ENCODE results near the gene CDCA4. TPM values are rescaled to one million over a fixed set of nuclear protein-coding genes. Genes with fewer than 3 reads are reported as not detected.

The CDCA4 gene
- total and polyA plus RNA-seq, 10 of the 15 experiments (the other 5 are each of a cell fraction or from before 2014, with no cell fraction given): 10.4 to 64.0 (median 52.1) TPM

DNA sequence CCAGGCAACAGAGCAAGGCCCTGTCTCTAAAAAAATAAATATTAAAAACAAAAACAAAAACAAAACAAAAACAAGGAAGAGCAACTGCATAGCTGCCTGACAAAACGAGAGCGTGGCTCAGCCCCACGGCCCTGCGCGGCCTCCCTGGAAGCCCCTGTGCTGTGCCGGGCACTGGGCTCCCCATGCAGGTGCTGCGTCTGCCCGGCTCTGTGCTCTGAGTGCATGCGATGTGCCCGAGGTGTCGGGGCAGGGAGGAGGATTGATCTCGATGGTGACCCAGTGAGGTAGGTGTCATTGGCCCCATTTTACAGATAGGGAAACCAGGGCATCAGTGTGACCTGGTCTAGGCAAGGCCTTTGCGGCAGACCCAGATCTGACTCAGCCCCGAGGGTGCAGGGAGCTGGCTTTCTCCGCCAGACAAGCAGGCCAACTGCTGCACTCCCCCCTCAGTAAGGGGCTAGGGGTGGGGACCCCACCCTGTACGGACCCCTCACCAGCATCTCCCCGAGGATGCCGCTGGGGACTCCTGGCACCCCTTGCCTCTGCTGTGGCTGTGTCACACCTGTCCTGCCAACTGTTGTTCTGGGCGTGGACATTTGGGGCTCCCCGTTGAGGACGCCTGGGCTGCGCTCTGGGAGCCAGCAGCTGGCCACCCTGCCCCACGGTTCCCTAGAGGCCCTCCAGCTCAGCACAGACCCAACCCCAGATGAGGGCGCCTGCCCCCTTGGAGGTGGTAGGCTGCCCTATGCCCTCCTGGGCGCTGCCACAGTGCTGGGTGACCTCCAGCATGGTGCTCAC is 29.1 kb upstream of the CDCA4 start:
- Histone ChIP-seq H3K9ac (ENCODE audit: control insufficient read depth, insufficient read depth, low read length) (no peak overlapping the region), H2AFZ (ENCODE audit: control insufficient read depth, low read depth, low read length) (no peak overlapping the region), H3K9me3 (replicated peaks; ENCODE audit: control insufficient read depth, insufficient read depth, low read length) (no peaks in the 10 kb centered on the region), H4K20me1 (ENCODE audit: control insufficient read depth, insufficient read depth) (peaks cover 5% of the 10 kb centered on the region; the same call in 1 of the 2 replicates), H3K36me3 (ENCODE audit: control insufficient read depth in 2 of 2, insufficient read depth in 2 of 2, low read length in 1 of 2) (peaks cover 34 to 36% of the 10 kb centered on the region in 2 experiments), H3K4me1 (ENCODE audit: control insufficient read depth, insufficient read depth, low read length) (peaks cover 7% of the 10 kb centered on the region), H3K4me2 (ENCODE audit: control insufficient read depth, insufficient read depth) (no peak overlapping the region), H3K79me2 (ENCODE audit: control insufficient read depth, insufficient read depth, low read length) (peaks cover 1% of the 10 kb centered on the region), H3K27ac (ENCODE audit: control insufficient read depth, insufficient read depth) (no peak overlapping the region), H3K27me3 (replicated peaks in 1 of 2; ENCODE audit: control insufficient read depth in 2 of 2, insufficient read depth in 2 of 2, low read length in 1 of 2) (no peaks in the 10 kb centered on the region), H3K4me3 (no peak overlapping the region)
- SMC1A ChIA-PET (ENCODE audit: uncharacterized antibody, unreplicated experiment): no interaction called here
- in situ Hi-C loops (cut with MboI): loop anchor here (5.0 to 10.0 kb wide), 2 partner anchors 68 to 155 kb away; no protein-coding TSS in a partner anchor
- CTCF ChIA-PET: no interaction called here
- WGBS (ENCODE audit: insufficient coverage, insufficient replicate concordance, low lambda C conversion rate, missing lambda C conversion rate): 93% methylated on average over 25 of the region's 25 CpGs
- DNase-seq (ENCODE audit: low read depth, low spot score) (no peak), FAIRE-seq (no peak), ATAC-seq (no peak)
- BruUV-seq (replicated peaks): no TSS peak
- POLR2A ChIA-PET: interaction anchor here (0.5 to 0.8 kb wide), 2 partner anchors 12 to 13 kb away, joined by 3 read pairs; no protein-coding TSS in a partner anchor
- TF ChIP-seq ZNF622 (IDR thresholded peaks at IDR 0.05) (no peak), FOXM1 (IDR thresholded peaks at IDR 0.05; ENCODE audit: low read depth, low read length) (no peak), ZSCAN29 (IDR thresholded peaks at IDR 0.05) (no peak), RCOR1 (conservative IDR thresholded peaks at IDR 0.05; ENCODE audit: low read depth, low read length) (no peak), POLR2AphosphoS5 (IDR thresholded peaks at IDR 0.05; ENCODE audit: low read length) (peak; percentile 23; the same call in 1 of the 2 replicates), ATF2 (IDR thresholded peaks at IDR 0.05; ENCODE audit: low read length) (no peak), RUNX3 (IDR thresholded peaks at IDR 0.05; ENCODE audit: low read length) (no peak), PBX3 (IDR thresholded peaks at IDR 0.05; ENCODE audit: insufficient replicate concordance, low read depth, low read length) (no peak), TCF12 (IDR thresholded peaks at IDR 0.05; ENCODE audit: low read depth, low read length) (no peak), PML (IDR thresholded peaks at IDR 0.05; ENCODE audit: low read length) (no peak), EED (IDR thresholded peaks at IDR 0.05; ENCODE audit: low read depth) (no peak), SP1 (IDR thresholded peaks at IDR 0.05; ENCODE audit: low read depth, low read length) (no peak), HDGF (IDR thresholded peaks at IDR 0.05) (no peak), HCFC1 (IDR thresholded peaks at IDR 0.05; ENCODE audit: low read length) (no peak), BACH1 (IDR thresholded peaks at IDR 0.05; ENCODE audit: borderline replicate concordance) (no peak), SRF (IDR thresholded peaks at IDR 0.05; ENCODE audit: low read depth in 2 of 2, low read length in 2 of 2) (no peak), POLR2A (IDR thresholded peaks at IDR 0.05; ENCODE audit: low read depth, low read length) (peak; percentile 42), SMAD5 (IDR thresholded peaks at IDR 0.05; ENCODE audit: low read depth) (no peak)
- intact Hi-C loops (cut with micrococcal nuclease; ENCODE audit: unreplicated experiment): loop anchor here (5.0 kb wide), 1 partner anchor 153 kb away; no protein-coding TSS in a partner anchor
- RAD21 ChIA-PET (ENCODE audit: unreplicated experiment): no interaction called here

Data from GM12878 (cell line).